HT-29 (cell line): Measurements from ENCODE around the gene TIA1. TPM values are rescaled to one million over a fixed set of nuclear protein-coding genes. Genes with fewer than 3 reads are reported as not detected.
"Not testable (repeated sequence)": the region's sequence is repeated elsewhere in the genome, so short reads cannot be mapped to it uniquely, and the experiment has no call there.

Experiments used
- DNase-seq: peaks from one replicate; pipeline ENCODE4 v3.0.0-alpha.2; 2015; ENCODE audit warnings: low spot score
- total RNA-seq: library from RNA; depleted of rRNA; stranded (reverse); fragments of >200 nt; shearing (Covaris generic); gene quantifications from 2 replicates; pipeline ENCODE4 v1.2.3, GENCODE V29; 2014

The TIA1 gene
- total RNA-seq, 1 experiment from 2014 or later, result 73.9 TPM

DNA sequence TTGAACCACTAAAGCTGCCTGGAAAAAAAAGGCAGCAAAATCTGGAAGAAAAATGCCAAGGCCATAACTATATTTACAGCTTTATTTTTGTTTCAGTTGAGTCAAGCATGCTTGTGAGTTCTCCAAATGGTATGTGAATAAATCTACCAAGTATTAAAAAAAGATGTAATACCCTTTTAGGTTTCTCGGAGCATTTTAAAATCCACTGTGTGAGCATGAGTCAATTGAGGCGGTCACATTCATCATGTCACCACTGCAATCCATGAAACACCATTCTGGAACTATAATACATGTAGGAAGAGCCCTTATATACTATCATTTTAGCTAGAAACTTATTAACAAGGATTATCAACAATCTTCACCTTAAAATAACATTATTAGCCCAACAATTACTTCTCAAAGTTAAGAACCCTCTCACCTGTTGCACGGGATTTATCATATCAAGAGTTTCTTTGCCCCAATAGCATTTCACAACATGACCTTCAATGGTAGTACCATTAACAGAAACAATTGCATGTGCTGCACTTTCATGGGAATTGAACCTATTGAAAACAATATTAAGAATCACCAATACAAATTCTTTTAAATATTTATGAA is 33.4 kb downstream of the TIA1 start:
- no peak for DNase-seq

DNA sequence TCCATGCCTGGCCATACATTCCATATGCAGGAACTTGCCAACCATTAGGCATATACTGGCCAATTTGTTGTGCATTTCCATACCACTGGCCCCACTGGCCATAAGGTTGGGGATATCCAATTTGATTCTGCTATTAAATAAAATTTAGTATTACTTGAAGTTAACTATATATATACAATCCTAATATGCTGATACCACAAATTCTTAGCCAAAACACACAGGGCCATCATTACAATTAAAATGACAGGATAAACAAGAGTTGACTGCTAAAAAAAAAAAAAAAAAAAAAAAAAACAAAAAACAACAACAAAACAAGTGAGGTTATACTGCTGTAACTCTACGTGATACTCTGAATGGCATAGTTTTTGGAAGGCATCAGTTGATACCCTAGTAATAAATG is 34.1 kb downstream of the TIA1 start:
- no peak for DNase-seq

- no peak for DNase-seq
These were observed 36.0 kb downstream of the TIA1 start for GRCh38 chr2:70212298-70212932.

DNA sequence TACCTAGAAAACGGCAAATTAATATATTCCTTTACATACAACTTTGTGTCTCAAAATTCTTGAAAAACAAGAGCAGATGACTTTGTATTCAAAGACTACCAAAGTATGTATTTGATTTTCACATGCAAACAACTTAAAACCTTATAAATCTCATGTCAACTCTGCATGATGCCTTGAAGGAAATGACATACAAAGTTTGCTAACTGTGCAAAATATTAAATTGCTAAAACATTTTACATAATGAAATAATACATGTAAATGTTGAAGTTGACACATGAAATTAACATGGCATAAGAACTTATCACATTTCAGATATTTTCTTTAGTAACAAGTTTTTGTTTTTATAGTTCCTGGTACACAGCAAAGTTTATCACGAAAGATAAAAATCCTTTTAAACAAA is 36.8 kb downstream of the TIA1 start:
- no peak for DNase-seq

DNA sequence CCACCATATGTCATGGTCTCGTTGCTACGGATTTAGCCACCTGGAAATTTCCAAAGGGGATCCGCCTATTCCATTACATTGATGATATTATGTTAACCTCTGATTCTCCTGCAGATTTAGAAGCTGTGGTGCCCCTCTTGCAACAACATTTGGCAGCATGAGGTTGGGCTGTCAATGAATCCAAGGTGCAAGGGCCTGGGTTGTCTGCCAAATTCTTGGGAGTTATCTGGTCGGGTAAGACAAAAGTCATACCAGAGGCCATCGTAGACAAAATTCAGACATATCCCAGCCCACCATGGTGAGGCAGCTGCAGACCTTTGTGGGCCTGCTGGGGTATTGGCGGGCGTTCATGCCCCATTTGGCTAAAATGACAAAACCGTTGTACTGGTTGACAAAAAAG is 44.0 kb downstream of the TIA1 start:
- DNase-seq, result no peak

- DNase-seq, result no peak
These were observed 45.3 kb downstream of the TIA1 start for GRCh38 chr2:70203086-70203485.

- no peak for DNase-seq
These were observed 46.1 kb downstream of the TIA1 start for GRCh38 chr2:70202236-70202806.

GRCh38 chr2:70201831-70202230 is 46.6 kb downstream of the TIA1 start:
- no peak for DNase-seq

DNA sequence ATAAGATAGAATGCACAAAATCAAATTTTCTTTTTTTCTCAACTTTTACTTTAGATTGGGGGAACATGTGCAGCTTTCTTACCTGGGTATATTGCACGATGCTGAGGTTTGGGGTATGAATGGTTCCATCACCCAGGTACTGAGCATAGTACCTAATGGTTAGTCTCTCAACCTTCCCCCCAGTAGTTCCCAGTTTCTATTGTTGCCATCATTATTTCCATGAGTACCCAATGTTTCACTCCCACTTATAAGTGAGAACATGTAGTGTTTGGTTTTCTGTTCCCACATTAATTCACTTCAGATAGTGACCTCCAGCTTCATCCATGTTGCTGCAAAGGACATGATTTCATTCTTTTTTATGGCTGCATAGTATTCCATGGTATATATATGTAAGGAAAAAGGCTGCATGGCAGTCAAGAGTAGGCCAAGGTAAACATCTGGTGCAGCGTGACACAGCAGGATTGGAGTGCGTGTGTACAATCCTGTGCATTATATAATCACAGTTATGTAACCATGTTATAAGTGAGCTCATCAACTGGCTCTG is 47.1 kb downstream of the TIA1 start:
- no peak for DNase-seq

- DNase-seq, result no peak
These were observed 49.0 kb downstream of the TIA1 start for GRCh38 chr2:70199320-70199864.

DNA sequence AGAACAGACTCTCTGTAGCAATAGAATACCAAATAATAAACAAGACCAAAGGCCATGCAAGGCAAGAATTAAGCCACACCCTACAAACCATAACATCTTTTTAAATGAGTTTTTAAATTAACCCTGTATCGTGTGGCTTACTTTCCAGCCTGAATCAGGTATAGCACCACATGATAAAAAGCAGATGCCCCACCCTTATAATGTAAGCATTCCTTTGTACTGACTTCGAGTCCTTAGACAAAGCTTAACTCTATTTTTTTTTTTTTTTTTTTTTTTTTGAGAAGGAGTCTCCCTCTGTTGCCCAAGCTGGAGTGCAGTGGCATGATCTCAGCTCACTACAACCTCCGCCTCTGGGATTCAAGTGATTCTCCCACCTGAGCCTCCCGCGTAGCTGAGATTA is 55.9 kb downstream of the TIA1 start:
- DNase-seq, result no peak

DNA sequence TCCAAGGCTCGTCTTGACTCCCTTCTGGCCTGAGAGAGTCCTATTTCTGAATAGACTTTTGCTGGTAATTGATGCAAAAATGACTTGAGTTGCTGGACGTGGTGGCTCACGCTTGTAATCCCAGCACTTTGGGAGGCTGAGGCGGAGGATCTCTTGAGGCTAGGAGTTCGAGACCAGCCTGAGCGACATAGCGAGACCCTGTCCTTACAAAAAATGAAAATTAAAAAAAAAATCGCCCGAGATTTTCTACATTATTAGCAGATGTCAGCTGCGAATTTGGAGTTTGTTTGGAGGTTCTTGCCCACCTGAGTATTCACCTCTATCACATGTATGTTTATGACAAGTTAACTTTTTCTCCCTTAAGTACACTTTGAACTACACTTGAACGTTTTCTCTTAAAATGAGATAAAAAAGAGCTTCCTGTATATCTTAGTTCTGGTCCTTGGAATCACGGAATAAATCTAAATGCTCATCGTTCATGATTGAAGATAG is 57.1 kb downstream of the TIA1 start:
- DNase-seq, result no peak

DNA sequence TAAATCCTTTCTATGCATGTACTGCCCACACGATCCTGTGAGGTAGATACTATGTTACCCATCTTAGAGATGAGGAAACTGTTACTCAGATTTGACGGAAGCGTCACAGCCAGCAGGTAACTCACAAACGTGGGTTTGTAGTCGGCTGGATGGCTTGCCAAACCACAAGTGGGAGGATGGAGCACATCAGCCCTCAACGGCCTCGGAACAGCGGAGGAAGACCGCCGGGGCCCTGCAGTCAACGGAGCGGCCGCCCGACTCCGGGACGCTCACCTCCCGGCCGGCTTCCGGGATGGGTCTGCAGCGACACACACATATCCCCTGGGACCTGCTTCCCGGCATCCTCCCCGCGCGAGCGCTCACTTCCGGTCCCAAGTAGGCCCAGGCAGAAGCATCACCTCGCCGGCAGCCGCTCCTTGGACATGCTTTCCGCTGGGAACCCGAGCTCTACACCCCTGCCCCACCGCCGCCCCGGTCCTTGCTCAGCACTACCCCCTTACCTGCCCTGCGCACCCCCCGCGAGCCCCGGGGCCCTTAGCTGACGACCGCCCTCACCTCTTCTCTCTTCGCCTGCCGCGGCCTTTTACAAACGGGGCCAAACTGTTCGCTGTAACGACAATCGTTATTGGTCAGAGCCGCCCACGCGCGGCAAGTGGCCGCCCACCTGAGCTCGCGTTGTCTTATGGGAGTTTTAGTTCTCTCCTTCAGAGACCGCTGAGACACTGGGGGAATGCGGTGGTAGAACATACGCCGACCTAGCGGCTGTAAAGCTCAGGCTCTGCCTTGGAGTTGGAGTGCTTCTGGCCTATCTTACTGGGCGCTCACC is 57.8 kb downstream of the TIA1 start, which contains the start of gene C2orf42:
Gene C2orf42, minus strand, starts transcription at position 602 of the 826 bp plus-strand sequence. CDS start 9,034 bp downstream, outside the sequence.
- peak; percentile 96 for DNase-seq

- peak; percentile 34 for DNase-seq
These were observed 60.0 kb downstream of the TIA1 start for GRCh38 chr2:70188460-70188859.

DNA sequence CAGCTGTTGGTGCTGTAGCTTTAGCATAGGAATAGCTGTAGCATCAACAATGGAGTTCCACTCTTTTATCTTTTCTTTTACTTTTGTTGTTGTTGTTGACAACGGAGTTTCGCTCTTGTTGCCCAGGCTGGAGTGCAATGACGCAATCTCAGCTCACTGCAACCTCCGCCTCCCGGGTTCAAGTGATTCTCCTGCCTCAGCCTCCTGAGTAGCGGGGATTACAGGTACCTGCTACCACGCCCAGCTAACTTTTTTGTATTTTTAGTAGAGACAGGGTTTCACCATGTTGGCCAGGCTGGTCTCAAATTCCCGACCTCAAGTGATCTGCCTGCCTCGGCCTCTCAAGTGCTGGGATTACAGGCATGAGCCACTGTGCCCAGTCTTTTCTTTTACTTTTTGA is 61.3 kb downstream of the TIA1 start:
- DNase-seq, result not testable (repeated sequence)

GRCh38 chr2:70182689-70183088 is 65.7 kb downstream of the TIA1 start:
- no peak for DNase-seq

DNA sequence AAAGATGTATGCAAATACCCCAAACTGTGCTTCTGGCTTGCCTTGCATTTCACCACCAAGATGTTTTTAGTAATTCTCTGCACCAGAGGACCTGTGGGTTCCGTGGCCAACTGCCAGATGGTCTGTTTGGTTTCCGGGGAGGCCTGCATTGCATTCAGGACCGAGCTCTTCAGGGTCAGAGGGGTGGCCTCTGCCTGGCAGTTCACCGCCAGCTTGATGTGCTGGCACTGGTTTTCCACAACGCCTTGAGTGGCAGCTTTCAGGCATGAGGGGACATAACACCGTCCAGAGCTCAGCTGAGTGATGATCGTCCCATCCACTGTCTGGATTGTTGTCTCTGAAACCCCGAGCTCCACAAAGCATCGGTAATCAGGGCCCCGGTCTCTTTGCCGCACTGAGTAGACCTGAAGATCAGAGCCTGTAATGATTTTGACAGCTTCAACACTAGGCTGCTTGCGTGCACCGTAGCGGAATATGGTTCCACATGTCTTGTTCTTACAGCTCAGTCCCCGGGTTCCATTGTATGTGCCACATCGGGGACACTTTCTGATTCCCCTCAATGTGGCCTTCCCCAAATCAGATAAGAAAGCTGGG is 67.0 kb downstream of the TIA1 start:
- no peak for DNase-seq

GRCh38 chr2:70173520-70173919 is 74.9 kb downstream of the TIA1 start:
- no peak for DNase-seq

DNA sequence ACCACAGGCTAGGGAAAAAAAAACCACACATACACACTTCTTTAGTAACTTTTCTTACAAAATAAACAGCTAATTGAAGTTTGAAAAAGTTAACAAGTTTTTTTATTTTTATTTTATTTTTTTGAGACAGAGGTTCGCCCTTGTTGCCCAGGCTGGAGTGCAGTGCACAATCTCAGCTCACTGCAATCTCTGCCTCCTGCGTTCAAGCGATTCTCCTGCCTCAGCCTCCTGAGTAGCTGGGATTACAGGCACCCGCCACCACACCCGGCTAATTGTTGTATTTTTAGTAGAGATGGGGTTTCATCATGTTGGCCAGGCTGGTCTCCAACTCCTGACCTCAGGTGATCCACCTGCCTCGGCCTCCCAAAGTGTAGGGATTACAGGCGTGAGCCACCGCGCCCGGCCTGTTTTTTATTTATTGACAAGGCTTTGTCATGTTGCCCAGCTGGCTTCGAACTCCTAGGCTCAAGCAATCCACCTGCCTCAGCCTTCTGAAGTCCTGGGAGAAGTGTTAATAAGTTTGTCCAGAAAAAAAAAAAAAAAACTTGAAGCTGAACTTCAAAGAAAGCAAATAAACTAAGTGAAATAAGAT is 78.7 kb downstream of the TIA1 start:
- DNase-seq, result not testable (repeated sequence)

DNA sequence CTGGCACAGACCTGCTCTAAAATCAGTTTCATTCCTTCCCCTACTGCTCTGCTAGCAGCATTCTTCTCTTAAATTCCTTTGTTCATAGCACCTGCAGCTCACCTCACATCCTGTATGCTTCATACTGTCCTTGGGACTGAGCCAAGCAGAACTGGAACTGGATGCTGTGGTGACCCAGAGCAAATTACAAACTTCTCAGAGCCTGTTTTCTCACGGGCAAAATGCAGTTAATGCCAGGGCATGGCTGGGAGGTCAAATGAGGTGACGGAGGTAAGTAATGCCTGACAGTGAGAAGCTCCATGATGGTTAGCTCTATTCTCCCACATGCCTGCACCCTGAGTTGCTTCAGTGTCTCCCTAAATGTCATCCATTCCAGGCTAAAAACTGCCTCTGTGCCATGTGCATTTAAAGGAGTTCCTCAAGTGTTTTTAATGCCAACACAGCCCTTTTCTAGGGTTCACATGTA is 87.3 kb downstream of the TIA1 start:
- no peak for DNase-seq

GRCh38 chr2:70160545-70160944 is 87.9 kb downstream of the TIA1 start:
- no peak for DNase-seq
